Activated gamma-delta T cell treated with Interleukin-2 at 50 U/mL for 16 hours (primary cell): ENCODE measurements around the gene BEGAIN.

ENCODE experiments used
- DNase-seq: peaks from one replicate; pipeline ENCODE4 v3.0.0-alpha.2; 2020

BEGAIN gene

GRCh38 chr14:100548295-100548655 is 38.9 kb downstream of the BEGAIN start:
- no peak for DNase-seq

DNA sequence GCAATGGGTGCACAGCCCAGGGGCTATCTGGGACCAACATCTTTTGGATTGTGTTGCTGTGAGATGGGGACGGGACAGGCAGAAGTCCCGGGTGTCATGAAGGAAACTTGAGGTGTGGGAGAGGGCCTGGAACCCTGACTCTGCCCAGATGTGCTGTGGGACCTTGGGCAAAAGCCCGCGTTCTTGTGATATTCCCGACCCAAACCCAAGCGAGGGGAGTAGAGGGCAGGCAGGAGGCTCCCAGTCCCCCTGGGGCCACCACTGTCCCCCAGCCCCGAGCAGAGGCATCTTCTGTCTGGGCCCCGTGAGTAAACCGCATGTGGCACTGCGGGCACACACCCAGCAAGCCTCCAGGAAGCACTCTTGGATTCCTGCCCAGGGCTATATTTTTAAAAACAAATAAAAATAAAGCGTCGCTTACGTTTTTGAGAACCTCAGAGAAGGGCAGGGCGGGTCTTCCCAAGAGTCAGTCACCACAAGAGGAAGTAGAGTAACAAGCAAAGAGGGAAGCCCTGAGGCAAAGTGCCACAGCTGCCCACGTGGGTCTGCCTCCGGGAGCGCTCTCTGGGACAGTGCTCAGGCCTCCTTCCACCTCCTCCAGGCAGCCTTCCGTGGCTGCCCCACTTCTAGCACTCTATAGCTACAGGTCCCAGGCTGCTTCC is 39.5 kb downstream of the BEGAIN start:
- no peak for DNase-seq

- DNase-seq: no peak
Observed at GRCh38 chr14:100546051-100546443, 41.2 kb downstream of the BEGAIN start.

DNA sequence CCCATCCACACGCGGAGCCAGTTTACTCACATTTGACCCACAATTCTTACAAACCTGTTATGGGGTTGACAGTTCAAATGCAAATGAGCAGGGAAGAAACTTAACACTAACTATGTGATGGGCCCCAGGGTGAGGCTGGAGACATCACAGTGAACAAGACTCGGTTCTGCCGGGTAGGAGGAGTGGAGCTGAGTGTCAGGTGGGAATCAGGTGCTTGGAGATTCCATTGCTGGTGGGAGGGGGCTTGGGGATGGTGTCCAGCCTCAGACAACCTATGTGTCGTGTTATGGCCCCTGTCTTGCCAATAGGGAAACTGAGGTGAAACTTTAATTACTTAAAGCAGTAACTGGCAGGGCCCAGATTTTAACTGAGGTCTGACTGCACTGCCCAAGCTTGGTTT is 41.9 kb downstream of the BEGAIN start:
- no peak for DNase-seq

DNA sequence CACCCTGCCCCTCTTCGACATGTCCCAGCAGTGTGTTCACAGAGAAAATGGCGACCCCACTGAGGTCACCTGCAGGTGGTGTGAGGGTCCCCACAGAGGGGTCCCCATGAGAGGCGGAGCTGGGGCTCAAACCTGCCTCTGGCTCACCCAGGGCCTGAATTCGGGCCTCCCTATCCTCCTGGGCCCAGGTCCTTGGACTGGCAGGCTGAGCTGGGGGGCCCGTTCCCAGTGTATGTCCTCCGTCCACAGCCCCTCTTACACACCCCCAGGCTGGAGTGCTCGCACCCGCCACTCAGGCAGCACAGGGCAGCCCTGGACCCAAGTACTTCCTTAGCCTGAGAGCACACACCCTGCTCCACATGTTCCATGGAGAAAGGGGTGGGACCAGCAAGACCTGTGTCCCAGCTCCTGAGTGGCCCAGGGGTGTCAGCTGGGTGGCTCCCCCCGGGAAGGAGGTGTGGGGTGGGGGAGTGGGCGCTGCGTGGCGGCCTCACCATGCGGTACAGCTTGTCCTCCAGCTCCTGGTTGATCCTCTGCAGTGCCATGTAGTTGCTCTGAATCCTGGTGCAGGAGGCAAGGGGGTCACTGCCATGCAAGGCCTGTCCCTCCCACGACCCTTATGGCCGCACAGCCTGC is 42.6 kb downstream of the BEGAIN start:
- no peak for DNase-seq

DNA sequence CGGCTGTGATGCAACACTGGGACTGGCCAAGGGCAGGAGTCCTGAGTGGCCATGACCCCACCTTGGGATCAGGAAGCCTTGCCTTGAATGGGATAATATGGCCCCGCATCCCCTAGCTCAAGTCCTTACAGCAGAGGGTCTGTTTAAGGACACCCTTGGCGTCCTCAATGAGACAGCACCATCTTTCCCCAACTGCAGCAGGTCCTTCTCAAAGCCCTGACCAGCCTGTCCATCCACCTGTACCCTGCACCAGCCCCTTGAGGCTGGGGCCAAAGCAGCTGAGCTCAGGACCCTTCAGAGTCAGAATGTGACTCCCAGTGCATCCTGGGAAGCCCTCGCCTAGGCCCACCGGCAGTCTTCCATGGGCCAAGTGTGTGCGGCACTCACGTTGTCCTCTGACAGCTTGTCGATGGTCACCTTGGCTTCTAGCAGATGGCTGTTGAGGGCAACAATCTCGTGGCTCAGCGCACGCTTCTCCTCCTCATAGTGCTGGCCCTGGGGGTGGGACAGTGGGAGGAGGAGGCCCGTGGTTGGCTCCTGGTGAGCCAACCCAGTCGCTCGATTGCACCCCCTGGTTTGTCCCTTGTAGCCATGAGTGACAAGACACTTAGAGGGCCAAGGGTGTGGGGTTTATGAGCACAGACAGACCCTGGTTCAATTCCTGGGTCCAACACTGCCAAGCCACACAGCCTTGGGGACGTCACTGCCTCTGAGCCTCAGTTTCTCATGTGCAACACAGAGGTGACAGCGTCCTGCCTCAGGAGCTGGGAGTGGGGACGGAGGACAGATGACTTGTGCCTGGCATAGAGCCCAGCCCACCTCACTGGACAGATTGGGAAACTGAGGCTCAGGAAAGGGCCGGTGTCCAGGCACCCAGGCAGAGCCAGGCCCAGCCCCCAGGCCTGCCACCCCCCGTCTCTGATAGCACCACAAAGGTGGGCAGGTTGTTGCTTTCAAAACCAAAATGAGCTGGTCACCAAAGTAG is 43.5 kb downstream of the BEGAIN start:
- no peak for DNase-seq

DNA sequence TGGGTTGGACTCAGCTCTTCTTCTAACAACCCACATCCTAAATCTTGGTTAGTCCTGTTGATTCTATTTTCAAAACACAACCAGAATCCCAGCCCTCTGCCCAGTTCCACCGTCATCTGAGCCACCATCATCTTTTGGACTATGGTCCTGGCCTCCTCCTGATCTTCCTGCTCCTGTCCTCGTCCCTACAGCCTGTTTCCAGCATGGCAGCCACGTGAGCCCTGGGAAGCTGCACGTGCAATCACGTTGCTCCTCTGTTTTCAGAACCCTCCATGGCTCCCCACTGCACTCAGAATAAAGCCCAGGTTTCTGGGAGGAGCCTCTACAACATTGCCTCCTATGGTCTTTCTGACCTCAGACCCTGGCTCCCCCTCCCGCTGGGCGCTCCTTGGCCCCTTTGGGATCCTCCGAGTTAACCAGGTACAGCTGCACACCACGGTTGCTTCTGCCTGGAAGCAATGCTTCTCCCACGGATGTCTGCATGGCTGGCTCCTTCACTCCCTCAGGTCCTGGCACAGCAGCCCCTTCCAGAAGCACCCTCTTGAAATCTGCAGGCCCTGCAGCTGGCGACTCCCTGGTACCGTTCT is 44.5 kb downstream of the BEGAIN start:
- DNase-seq: no peak

DNA sequence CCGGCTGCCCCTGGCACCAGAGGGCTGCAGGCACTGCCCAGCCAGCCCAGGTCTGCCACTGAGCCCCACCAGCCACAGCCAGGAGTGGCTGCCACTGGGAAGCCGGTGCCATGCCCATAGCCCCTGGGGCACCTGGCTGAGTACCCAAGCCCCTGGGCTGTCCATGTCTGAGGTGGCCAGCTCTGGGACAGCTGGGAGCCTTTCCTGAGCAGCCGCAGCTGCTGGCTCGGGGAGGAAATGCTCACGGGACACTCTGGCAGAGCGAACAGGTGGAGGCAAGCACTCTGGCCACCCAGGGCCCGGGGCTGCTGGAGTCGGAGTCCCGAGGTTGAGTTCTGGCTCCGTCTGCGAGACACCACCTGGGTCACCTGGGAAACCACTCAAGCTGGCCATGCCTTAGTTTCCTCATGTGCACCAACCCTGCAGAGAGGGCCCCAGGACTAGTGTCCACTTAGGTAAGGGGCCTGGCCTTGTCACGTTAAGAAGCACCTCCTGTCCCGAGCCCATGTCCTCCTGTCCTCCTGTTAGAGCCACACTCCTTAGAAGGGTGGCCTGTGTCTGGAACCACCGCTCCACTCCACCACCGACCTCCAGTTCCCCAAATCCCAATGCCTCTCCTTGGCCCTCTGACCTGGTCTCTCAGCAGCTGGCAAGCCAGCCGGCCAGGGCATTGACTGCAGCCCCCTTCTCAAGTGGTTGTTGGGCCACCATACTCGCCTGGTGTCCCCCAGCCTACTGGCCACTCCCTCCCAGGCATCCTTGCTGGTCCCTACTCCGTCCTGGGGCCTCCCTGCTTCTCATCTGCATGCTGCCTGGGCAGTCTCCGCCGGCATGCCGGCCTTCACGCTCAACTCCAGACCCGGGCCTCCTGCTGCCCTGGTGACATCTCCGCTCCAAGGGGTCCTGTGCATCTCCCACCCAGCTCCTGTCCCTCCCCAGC is 45.3 kb downstream of the BEGAIN start:
- DNase-seq: no peak

GRCh38 chr14:100540926-100541620 is 46.1 kb downstream of the BEGAIN start:
- no peak for DNase-seq

DNA sequence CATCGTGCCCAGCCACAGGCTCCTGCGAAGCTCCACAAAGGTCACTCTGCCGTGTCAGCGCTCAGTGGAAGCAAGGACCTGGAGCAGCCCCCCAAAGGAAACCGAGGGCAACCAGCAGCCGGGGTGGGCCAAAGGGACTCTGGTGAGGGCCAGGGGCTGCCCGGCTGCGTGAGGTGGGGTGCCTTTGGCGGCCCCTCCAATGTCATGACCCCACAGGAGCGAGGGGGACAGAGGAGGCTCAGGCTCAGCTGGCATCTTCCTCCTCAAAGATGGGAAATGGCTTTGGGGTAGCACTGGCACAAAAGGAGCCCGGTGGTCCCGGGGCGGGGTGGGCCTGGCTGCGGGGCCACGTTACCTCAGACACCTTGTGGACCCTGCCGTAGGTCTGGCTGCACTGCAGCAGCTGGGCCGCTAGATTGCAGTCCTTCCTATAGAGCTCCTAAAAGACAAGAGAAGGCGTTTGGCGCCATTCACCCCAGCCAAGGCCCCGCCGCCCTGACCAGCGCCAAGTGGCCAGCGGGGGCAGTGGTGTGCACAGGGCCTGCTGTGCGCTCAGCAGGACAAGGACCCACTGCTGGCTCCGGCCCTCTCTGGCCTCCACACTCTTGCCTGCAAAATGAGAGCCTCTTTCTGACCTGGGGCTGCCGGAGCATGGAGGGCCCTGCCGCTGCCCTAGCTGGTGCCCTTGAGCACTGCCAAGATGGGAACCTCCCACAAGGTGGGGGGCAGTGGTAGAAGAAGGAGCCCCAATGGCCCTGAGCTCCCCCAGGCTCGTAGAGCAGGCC is 46.9 kb downstream of the BEGAIN start:
- no peak for DNase-seq

DNA sequence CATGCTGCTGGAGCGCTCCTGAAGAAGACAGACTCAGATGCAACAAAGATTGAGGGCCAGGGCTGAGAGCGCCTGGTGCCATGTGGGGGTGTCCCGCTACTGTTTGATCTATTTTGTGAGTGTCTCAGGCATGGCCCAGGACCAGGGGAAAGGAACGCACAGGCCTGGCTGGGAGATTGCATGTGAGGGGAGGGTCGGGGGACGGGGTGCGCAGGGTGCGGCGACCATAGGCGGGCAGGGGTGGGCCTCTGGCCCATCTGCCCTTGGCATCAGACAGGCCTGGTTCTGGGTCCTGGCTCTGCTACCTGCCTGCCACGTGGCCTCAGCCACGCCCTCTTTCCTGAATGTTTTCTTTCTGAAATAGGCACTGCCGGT is 47.5 kb downstream of the BEGAIN start:
- no peak for DNase-seq

GRCh38 chr14:100539003-100539660 is 48.1 kb downstream of the BEGAIN start:
- no peak for DNase-seq

DNA sequence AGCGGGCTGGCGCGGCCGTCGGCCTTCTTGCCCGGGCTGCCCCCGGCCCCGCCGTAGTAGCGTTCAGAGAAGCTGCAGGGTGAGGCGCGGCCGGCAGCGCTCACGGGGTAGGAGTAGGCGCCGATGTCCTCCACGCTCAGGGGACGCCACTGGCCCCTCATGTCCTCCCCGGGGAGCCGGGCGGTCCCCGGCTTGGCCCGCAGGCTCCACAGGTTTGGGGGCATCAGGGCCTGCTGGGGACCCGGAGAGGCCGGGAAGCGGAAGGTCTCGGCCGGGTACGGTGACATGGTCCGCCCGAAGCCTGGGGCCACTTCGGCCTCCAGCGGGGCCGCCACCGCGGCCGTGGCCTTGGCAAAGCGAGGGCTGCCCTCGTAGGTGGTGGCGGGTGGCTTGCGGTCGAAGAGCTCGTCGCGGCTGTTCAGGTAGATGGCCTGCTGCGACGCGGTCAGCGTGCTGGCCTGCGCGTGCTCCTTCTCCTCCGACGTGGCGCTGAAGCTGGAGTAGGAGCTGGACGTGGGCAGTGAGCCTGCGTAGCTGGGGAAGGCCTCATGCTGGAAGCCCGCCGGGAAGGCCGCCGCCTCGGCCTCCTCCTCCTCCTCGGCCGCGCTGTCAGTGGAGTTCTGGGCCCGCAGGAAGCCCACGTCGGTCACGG is 48.7 kb downstream of the BEGAIN start:
- no peak for DNase-seq

- no peak for DNase-seq
Observed at GRCh38 chr14:100537446-100538350, 49.5 kb downstream of the BEGAIN start.

DNA sequence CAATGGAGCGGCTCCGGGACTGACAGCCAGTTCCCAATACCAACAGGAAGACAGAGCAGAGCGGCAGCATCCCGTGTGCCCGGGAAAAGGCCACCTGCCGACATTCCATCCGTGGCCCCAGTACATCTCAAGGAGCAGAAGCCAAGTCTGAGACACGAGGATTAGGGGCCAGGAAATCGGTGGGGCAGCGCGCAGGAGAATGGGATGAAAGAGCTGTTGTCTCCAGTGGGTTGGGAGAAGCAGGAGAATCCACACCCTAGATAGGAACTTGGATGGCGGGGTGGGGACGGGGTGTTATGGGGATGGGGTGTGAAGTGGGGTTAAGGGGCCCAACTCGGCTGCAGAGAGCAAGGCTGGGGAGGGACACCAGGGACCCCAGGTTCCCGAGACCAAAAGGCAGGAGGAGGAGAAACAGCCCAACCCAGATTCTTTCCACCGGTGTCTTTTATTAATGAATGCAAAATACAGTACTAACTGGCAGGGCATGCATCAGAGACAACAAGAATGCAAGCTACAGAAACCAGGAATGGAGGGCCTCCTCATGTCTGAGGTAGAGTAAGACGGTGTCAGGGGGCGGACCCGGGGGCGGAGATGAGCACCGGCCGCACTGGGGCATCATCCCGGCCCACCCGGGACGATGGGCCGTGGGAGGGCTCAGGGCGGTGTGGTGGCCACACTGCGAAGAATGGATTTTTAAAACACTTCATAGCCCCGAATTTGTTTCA is 50.3 kb downstream of the BEGAIN start:
- DNase-seq: no peak

DNA sequence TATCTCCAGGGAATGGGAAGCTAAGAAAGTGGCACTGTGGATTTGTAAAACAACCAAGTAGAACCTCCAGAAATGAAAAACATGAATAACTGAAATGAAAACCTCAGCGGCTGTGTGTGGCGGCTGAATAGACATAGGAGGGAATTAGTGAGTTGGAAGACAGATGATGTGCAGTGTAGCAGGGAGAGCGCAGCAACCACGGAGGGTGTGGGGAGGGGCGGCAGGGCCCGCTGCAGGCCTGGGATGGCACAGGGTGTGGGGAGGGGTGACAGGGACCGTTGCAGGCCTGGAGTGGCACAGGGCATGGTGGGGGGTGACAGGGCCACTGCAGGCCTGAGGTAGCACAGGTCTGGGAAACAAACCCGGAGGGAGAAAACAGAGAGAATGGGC is 51.1 kb downstream of the BEGAIN start:
- DNase-seq: peak; percentile 1

DNA sequence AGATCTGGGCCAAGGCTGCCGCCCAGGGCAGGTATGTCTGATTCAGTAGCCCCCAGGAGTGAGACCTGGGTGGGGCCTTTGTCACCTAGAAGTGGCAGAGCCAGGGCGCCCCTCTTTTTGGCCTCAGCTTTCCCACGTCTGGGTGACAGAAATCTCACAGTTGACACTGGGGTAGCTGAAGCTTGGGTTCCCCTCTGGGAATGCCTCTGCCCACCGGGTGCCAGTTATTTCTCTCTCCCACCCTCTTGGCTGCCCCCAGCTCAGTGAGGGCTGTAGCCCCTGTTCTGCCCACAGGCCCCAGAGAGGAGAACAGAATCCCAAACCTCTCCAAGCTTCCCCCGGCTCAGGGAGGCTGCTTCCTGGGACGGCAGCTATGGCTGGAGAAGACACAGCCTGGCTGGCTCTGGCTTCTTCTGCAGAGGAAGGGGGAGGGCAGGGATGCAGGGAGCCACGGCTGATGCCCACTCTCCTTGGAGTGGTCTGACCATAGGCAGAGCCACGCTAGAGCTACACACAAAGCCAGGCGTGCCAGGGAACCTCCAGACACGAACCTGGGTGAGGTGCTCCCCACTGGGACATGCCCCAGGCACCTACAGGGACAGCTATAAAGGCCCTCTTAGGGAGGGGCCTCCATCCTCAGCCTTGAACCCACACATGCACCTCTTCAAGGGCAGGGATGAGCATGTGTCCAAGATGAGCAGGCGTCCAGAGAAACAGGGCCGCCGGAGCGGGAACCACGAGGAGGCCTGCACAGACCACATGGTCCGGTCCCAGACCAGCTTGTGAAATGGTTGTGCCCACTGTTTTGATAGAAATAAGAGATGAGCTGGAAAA is 51.7 kb downstream of the BEGAIN start:
- DNase-seq: no peak
